ENCODE measurements around the gene ANK3. TPM values are rescaled to one million over a fixed set of nuclear protein-coding genes. Genes with fewer than 3 reads are reported as not detected.

Gene ANK3
- total RNA-seq, 1 donor = 248 TPM

GRCh38 chr10:59980356-59980755 lies 409.3 kb downstream of the ANK3 start:
- no peak for DNase-seq (ENCODE audit: low read depth)
- H3K4me3 ChIP-seq (ENCODE audit: low read depth, low read length) = no peak overlapping the region
- TF ChIP-seq CTCF (IDR thresholded peaks at IDR 0.05; ENCODE audit: insufficient read depth, low read length) = no peak

GRCh38 chr10:59977486-59977885 lies 412.2 kb downstream of the ANK3 start:
- H3K4me3 ChIP-seq (ENCODE audit: low read depth, low read length) = no peak overlapping the region
- DNase-seq (ENCODE audit: low read depth) = no peak
- no peak for TF ChIP-seq CTCF (IDR thresholded peaks at IDR 0.05; ENCODE audit: insufficient read depth, low read length)

GRCh38 chr10:59976909-59977308 lies 412.8 kb downstream of the ANK3 start:
- no peak for TF ChIP-seq CTCF (IDR thresholded peaks at IDR 0.05; ENCODE audit: insufficient read depth, low read length)
- no peak for DNase-seq (ENCODE audit: low read depth)
- no peak overlapping the region for H3K4me3 ChIP-seq (ENCODE audit: low read depth, low read length)

Small RNAs within 50 kb of the gene (small RNA-seq; reads per million reads assigned to genes)
- not detected for gene RF00019
